H1 (cell line): ENCODE results near the gene BCAR3. TPM values are rescaled to one million over a fixed set of nuclear protein-coding genes. Genes with fewer than 3 reads are reported as not detected.

Source experiments
- HDAC2 ChIP-seq, 2 experiments: fragments of 300-600 bp in 1 of 2; sonication (generic) in 1 of 2; IDR thresholded peaks; 2 replicates each; pipeline ENCODE4 v1.6.1; 2011 to 2012; ENCODE audit warnings: low read depth in 2 of 2, low read length in 2 of 2, mild to moderate bottlenecking in 2 of 2, moderate library complexity in 2 of 2, borderline replicate concordance in 1 of 2, inconsistent platforms in 1 of 2
- polyA plus RNA-seq, 7 experiments: library from polyadenylated mRNA; depleted of rRNA in 3 of 7; stranded (reverse) in 5 of 7; unstranded in 2 of 7; fragments of >200 nt in 5 of 7; fragments of 200-250 nt in 2 of 7; gene quantifications; 1 replicate in 5 of 7; 2 replicates in 1 of 7; 4 replicates in 1 of 7; pipeline versions ENCODE4 v1.2.1 to v1.2.3, GENCODE V29; 2011 to 2013; ENCODE audit warnings: missing spikeins in 2 of 7, mixed read lengths in 2 of 7
- total RNA-seq: library from RNA; stranded (reverse); fragmentation: NEBNext Ultra II Directional; extraction: Animal tissue kit (Norgen Biotek cat#: 25700); gene quantifications from 2 replicates; pipeline ENCODE4 v1.2.1, GENCODE V29; 2021

BCAR3 gene
- total and polyA plus RNA-seq, 2 of the 8 experiments (the other 6 are each of a cell fraction or from before 2014, with no cell fraction given) = 5.6 to 9.2 TPM

- no peak for TF ChIP-seq HDAC2 (IDR thresholded peaks at IDR 0.05; ENCODE audit: borderline replicate concordance in 1 of 2, low read depth in 2 of 2, low read length in 2 of 2)
These were observed 67.7 kb downstream of the BCAR3 start (continued) for GRCh38 chr1:93613898-93614297.
